HepG2 (cell line): ENCODE data around the gene YEATS4. TPM values are rescaled to one million over a fixed set of nuclear protein-coding genes. Genes with fewer than 3 reads are reported as not detected.

Experiments used
- ATAC-seq: fragments of 200-7000 bp; cut with Tn5 transposase; 3 replicates; pipeline ENCODE4 v1.9.1; 2020; ENCODE audit warnings: mild to moderate bottlenecking, moderate library complexity
- BruUV-seq: library from RNA; stranded (reverse); fragments of 400-500 nt; replicated peaks from 2 replicates; lab custom pipeline; 2021; lab: Mats Ljungman, UMichigan
- CTCF ChIA-PET: fragments of 300-600 bp; formaldehyde crosslinking; extraction: SDS; loops from one replicate; lab custom pipeline; 2021; ENCODE audit warnings: low total read pairs, inconsistent platforms, low intra/inter-chr PET ratio; lab: Yijun Ruan, JAX
- POLR2A ChIA-PET: fragments of 350-600 bp; sonication (Branson Sonifier 250); formaldehyde crosslinking; loops from one replicate; lab custom pipeline; 2020; ENCODE audit warnings: antibody characterized with exemption, inconsistent platforms; lab: Yijun Ruan, JAX
- DNase-seq: peaks from one replicate; pipeline ENCODE4 v3.0.0-alpha.2; 2015; ENCODE audit warnings: low spot score
- FAIRE-seq: peaks from 3 replicates; lab custom pipeline; 2011; peaks lifted over from hg19 to GRCh38; lab: Jason Lieb, UNC
- H2AFZ ChIP-seq: one replicate; pipeline ENCODE4 v1.6.1; 2011; ENCODE audit warnings: low read length, inconsistent platforms
- H3K27ac ChIP-seq: fragments of 300-600 bp; 3 replicates; pipeline ENCODE4 v1.8.0; 2011; ENCODE audit warnings: mixed run types, mild to moderate bottlenecking, mixed read lengths, low read length, inconsistent platforms; ENCODE audit not compliant: insufficient read depth; ENCODE audit errors: extremely low read length
- H3K27me3 ChIP-seq, 2 experiments: fragments of 200-600 bp in 1 of 2; 2 replicates in 1 of 2; 3 replicates in 1 of 2; pipeline versions ENCODE4 v1.6.0 to v1.8.0; 2011; ENCODE audit warnings: low read length in 2 of 2, mild to moderate bottlenecking in 2 of 2, moderate library complexity in 2 of 2, inconsistent platforms in 1 of 2; ENCODE audit not compliant: insufficient read depth in 2 of 2, control insufficient read depth in 1 of 2
- H3K36me3 ChIP-seq, 2 experiments: fragments of 200-600 bp in 1 of 2; replicated peaks in 1 of 2; 2 replicates in 1 of 2; 3 replicates in 1 of 2; pipeline versions ENCODE4 v1.5.1 to v1.8.0; 2011; ENCODE audit warnings: low read length in 2 of 2, inconsistent platforms in 1 of 2; ENCODE audit not compliant: insufficient read depth in 2 of 2, control insufficient read depth in 1 of 2
- H3K4me1 ChIP-seq: 2 replicates; pipeline ENCODE4 v1.5.1; 2012; ENCODE audit warnings: low read length, inconsistent platforms; ENCODE audit not compliant: insufficient read depth
- H3K4me2 ChIP-seq: 2 replicates; pipeline ENCODE4 v1.6.0; 2011; ENCODE audit warnings: low read depth, low read length, inconsistent platforms
- H3K4me3 ChIP-seq, 3 experiments: fragments of 200-600 bp in 1 of 3; sonication (generic), shearing (Covaris generic) in 1 of 3; replicated peaks in 1 of 3; 2 replicates each; pipeline ENCODE4 v1.5.1; 2011 to 2016; ENCODE audit warnings: low read length in 3 of 3, inconsistent platforms in 2 of 3, low read depth in 2 of 3, mild to moderate bottlenecking in 2 of 3, control low read depth in 1 of 3, mixed read lengths in 1 of 3; ENCODE audit not compliant: insufficient read depth in 1 of 3
- H3K79me2 ChIP-seq: one replicate; pipeline ENCODE4 v1.6.1; 2011; ENCODE audit warnings: low read length, inconsistent platforms; ENCODE audit not compliant: insufficient read depth
- H3K9ac ChIP-seq: 2 replicates; pipeline ENCODE4 v1.6.0; 2011; ENCODE audit warnings: mild to moderate bottlenecking, low read depth, low read length, inconsistent platforms; ENCODE audit not compliant: insufficient read depth
- H3K9me3 ChIP-seq: 2 replicates; pipeline ENCODE4 v1.5.1; 2012; ENCODE audit warnings: mild to moderate bottlenecking, low read length
- H4K20me1 ChIP-seq: 2 replicates; pipeline ENCODE4 v1.6.0; 2011; ENCODE audit warnings: inconsistent platforms, mild to moderate bottlenecking, low read length, moderate library complexity; ENCODE audit not compliant: insufficient read depth
- ATF1 ChIP-seq: IDR thresholded peaks from 2 replicates; pipeline ENCODE4 v1.6.1; 2016; ENCODE audit warnings: mild to moderate bottlenecking, control low read depth
- DR1 ChIP-seq: sonication (generic); formaldehyde crosslinking; IDR thresholded peaks from 2 replicates; pipeline ENCODE4 v1.8.0; 2021; ENCODE audit warnings: mild to moderate bottlenecking, missing genetic modification reagents, inconsistent platforms
- NFIC ChIP-seq: IDR thresholded peaks from 2 replicates; pipeline ENCODE4 v1.6.1; 2012; ENCODE audit warnings: mild to moderate bottlenecking, low read length, inconsistent platforms
- RBM22 ChIP-seq: fragments of 200-400 bp; formaldehyde crosslinking; optimal IDR thresholded peaks from 2 replicates; pipeline ENCODE3; 2017; ENCODE audit warnings: mild to moderate bottlenecking, low read length, moderate library complexity
- RCOR2 ChIP-seq: IDR thresholded peaks from 2 replicates; pipeline ENCODE4 v1.6.1; 2016; ENCODE audit warnings: missing biosample characterization, missing genetic modification reagents
- RXRB ChIP-seq: IDR thresholded peaks from 2 replicates; pipeline ENCODE4 v1.6.1; 2016; ENCODE audit warnings: borderline replicate concordance, missing genetic modification reagents, missing compliant biosample characterization
- ZNF121 ChIP-seq: sonication (generic); formaldehyde crosslinking; IDR thresholded peaks from 2 replicates; pipeline ENCODE4 v1.5.0; 2020; ENCODE audit warnings: mild to moderate bottlenecking, missing genetic modification reagents
- ZNF747 ChIP-seq: sonication (generic); formaldehyde crosslinking; IDR thresholded peaks from 2 replicates; pipeline ENCODE4 v1.8.1; 2023; ENCODE audit warnings: missing genetic modification reagents, mild to moderate bottlenecking, borderline replicate concordance
- in situ Hi-C: cut with HindIII; loops from 2 replicates; pipeline ENCODE4 v1.10.0; 2017; ENCODE audit warnings: low pct_unique_long_range_greater_than_20kb; ENCODE audit not compliant: extremely low pct_ligation_motif_present
- intact Hi-C: fragments of 100-400 bp; cut with micrococcal nuclease; formaldehyde crosslinking; loops from one replicate; pipeline ENCODE4 v1.10.0; 2022; ENCODE audit not compliant: unreplicated experiment
- polyA plus RNA-seq, 8 experiments: library from polyadenylated mRNA; depleted of rRNA in 3 of 8; stranded (reverse) in 7 of 8; unstranded in 1 of 8; fragments of >200 nt; fragmentation: Illumina TruSeq in 4 of 8; extraction: Trizol in 4 of 8; gene quantifications; 2 replicates each; pipeline versions ENCODE4 v1.2.1 to v1.2.3, GENCODE V29; 2011 to 2016; ENCODE audit warnings: low read depth in 4 of 8, missing spikeins in 1 of 8, mixed read lengths in 1 of 8; ENCODE audit not compliant: insufficient read depth in 1 of 8
- total RNA-seq, 5 experiments: library from RNA; depleted of rRNA; stranded (reverse); fragments of >200 nt; fragmentation: Illumina TruSeq; extraction: Trizol; gene quantifications; 2 replicates each; pipeline ENCODE4 v1.2.3, GENCODE V29; 2016; ENCODE audit warnings: low read depth in 1 of 5
- TF ChIP-seq, protein P1 (sequence below): sonication (generic); formaldehyde crosslinking; IDR thresholded peaks from 2 replicates; pipeline ENCODE4 v1.4.0; 2020; ENCODE audit warnings: missing genetic modification reagents

YEATS4 gene
- total and polyA plus RNA-seq, 2 of the 13 experiments (the other 11 are each of a cell fraction or from before 2014, with no cell fraction given), result 16.8 to 45.0 TPM

DNA sequence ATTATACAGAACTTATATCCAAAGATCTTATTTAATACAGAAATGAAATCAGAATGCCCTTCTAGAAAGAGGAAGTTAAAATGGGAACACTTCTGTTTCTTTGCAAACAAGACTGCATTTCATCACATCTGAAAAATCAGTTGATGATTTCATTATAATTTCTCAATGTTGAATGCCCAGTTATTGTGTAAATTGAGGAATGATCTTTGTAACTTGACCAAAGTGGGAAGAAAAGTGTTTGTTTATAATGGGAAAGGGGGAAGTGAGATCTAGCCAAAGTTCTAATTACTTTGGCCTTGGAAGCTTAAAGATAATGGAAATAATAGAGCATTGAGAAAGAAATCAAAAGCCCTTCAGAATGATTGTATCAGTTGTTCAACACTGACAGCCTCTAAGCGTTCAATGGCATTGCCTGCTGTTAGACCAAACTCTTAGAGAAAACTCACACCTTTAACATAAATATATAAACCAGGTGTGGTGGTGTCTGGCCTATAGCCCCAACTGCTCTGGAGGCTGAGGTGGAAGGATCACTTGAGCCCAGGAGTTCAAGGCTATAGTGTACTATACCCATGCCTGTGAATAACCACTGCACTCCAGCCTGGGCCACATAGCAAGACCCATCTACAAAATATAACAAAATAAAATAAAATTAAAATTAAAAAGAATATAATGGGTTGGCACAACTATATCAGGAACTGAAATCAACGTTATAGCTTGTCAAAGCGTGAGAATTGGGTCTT, 21.3 kb upstream of the YEATS4 start (continued):
- TF ChIP-seq ZNF747 (CRISPR knock-in tag) (no peak), NFIC (peak; percentile 44; the same call in 1 of the 2 replicates), RCOR2 (CRISPR knock-in tag) (peak; percentile 71), ATF1 (peak; percentile 42; the same call in 1 of the 2 replicates), RXRB (CRISPR knock-in tag) (peak; percentile 39; the same call in 1 of the 2 replicates), ZNF121 (CRISPR knock-in tag) (peak; percentile 97)
- TF ChIP-seq, protein P1, sequence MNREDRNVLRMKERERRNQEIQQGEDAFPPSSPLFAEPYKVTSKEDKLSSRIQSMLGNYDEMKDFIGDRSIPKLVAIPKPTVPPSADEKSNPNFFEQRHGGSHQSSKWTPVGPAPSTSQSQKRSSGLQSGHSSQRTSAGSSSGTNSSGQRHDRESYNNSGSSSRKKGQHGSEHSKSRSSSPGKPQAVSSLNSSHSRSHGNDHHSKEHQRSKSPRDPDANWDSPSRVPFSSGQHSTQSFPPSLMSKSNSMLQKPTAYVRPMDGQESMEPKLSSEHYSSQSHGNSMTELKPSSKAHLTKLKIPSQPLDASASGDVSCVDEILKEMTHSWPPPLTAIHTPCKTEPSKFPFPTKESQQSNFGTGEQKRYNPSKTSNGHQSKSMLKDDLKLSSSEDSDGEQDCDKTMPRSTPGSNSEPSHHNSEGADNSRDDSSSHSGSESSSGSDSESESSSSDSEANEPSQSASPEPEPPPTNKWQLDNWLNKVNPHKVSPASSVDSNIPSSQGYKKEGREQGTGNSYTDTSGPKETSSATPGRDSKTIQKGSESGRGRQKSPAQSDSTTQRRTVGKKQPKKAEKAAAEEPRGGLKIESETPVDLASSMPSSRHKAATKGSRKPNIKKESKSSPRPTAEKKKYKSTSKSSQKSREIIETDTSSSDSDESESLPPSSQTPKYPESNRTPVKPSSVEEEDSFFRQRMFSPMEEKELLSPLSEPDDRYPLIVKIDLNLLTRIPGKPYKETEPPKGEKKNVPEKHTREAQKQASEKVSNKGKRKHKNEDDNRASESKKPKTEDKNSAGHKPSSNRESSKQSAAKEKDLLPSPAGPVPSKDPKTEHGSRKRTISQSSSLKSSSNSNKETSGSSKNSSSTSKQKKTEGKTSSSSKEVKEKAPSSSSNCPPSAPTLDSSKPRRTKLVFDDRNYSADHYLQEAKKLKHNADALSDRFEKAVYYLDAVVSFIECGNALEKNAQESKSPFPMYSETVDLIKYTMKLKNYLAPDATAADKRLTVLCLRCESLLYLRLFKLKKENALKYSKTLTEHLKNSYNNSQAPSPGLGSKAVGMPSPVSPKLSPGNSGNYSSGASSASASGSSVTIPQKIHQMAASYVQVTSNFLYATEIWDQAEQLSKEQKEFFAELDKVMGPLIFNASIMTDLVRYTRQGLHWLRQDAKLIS, result 0 out of 2 replicates have a peak, but pooled peaks have one; percentile 44

DNA sequence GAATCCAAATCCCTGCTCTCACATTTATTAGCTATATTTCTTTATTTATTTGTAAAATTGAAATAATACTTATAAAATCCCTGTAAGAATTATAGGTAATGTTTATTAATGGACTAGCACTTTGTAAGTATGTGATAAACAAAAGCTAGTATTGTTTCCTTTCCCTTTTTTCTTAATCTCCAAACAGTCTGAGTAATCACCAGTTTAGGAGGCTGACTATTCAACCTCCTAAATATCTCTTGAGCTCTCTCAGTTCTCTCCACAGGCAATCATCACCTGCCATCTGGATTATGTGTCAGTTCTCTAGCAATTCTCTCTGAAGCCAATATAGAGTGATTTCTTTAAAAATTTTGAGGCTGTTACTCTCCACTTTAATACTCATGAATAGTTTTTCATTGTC, 20.6 kb upstream of the YEATS4 start:
- Histone ChIP-seq H3K36me3 (no peaks in the 10 kb centered on the region), H3K4me2 (peak overlapping the region; percentile 21; the same call in 1 of the 2 replicates), H3K4me3 (no peak overlapping the region), H3K79me2 (no peaks in the 10 kb centered on the region), H4K20me1 (no peaks in the 10 kb centered on the region), H3K27me3 (no peaks in the 10 kb centered on the region), H3K9ac (no peak overlapping the region), H3K4me1 (peaks cover 96% of the 10 kb centered on the region), H3K9me3 (no peaks in the 10 kb centered on the region), H3K27ac (peak overlapping the region; percentile 54), H2AFZ (no peak overlapping the region)
- POLR2A ChIA-PET, result interaction anchor here (8.2 to 11.9 kb wide), 2 partner anchors 7 to 11 kb away, joined by 94 to 229 read pairs; partner anchors contain the start of gene LYZ
- BruUV-seq, result no TSS peak
- ATAC-seq, result no peak
- CTCF ChIA-PET, result no interaction called here
- TF ChIP-seq DR1 (no peak), RBM22 (no peak)
- no peak for FAIRE-seq
- DNase-seq, result no peak
- intact Hi-C loops, result loop anchor here (10.0 kb wide), 1 partner anchor 184 kb away; no protein-coding TSS in a partner anchor
- in situ Hi-C loops, result no loop called here
